GM23248 (cell line): ENCODE results near the gene GTPBP1. TPM values are rescaled to one million over a fixed set of nuclear protein-coding genes. Genes with fewer than 3 reads are reported as not detected.

Source experiments
- DNase-seq: peaks from one replicate; pipeline ENCODE4 v3.0.0-alpha.2; 2015
- H2AFZ ChIP-seq: fragments of 200-600 bp; sonication (generic); 2 replicates; pipeline ENCODE4 v1.6.1; 2016; ENCODE audit warnings: antibody characterized with exemption
- H3F3A ChIP-seq: fragments of 200-600 bp; sonication (generic); 2 replicates; pipeline ENCODE4 v1.6.1; 2016; ENCODE audit warnings: mild to moderate bottlenecking, antibody characterized with exemption, mixed run types; ENCODE audit not compliant: insufficient read depth
- H3K27ac ChIP-seq: fragments of 200-600 bp; sonication (generic); 2 replicates; pipeline ENCODE4 v1.5.1; 2016; ENCODE audit warnings: mild to moderate bottlenecking
- H3K27me3 ChIP-seq: fragments of 200-600 bp; sonication (generic); replicated peaks from 2 replicates; pipeline ENCODE4 v1.6.1; 2016; ENCODE audit warnings: mild to moderate bottlenecking; ENCODE audit not compliant: insufficient read depth
- H3K36me3 ChIP-seq: fragments of 200-600 bp; sonication (generic); 2 replicates; pipeline ENCODE4 v1.6.1; 2016; ENCODE audit warnings: low read depth, mild to moderate bottlenecking
- H3K4me1 ChIP-seq: fragments of 200-600 bp; sonication (generic); 2 replicates; pipeline ENCODE4 v1.6.1; 2016; ENCODE audit warnings: mild to moderate bottlenecking; ENCODE audit not compliant: insufficient read depth
- H3K4me2 ChIP-seq: fragments of 200-600 bp; sonication (generic); one replicate; pipeline ENCODE4 v1.6.1; 2016; ENCODE audit warnings: mild to moderate bottlenecking; ENCODE audit not compliant: unreplicated experiment
- H3K4me3 ChIP-seq: fragments of 200-600 bp; sonication (generic); 2 replicates; pipeline ENCODE4 v1.5.1; 2016; ENCODE audit warnings: mild to moderate bottlenecking
- H3K79me2 ChIP-seq: fragments of 200-600 bp; sonication (generic); 2 replicates; pipeline ENCODE4 v1.6.1; 2016; ENCODE audit warnings: mild to moderate bottlenecking; ENCODE audit not compliant: insufficient read depth
- H3K9ac ChIP-seq: fragments of 200-600 bp; sonication (generic); 2 replicates; pipeline ENCODE4 v1.6.1; 2016; ENCODE audit warnings: mild to moderate bottlenecking
- H3K9me2 ChIP-seq: fragments of 200-600 bp; sonication (generic); 2 replicates; pipeline ENCODE4 v1.6.1; 2016; ENCODE audit warnings: mixed run types, mild to moderate bottlenecking, moderate library complexity; ENCODE audit not compliant: insufficient read depth
- H3K9me3 ChIP-seq: fragments of 200-600 bp; sonication (generic); one replicate; pipeline ENCODE4 v1.6.1; 2017; ENCODE audit warnings: low read depth
- H4K20me1 ChIP-seq: fragments of 200-600 bp; sonication (generic); 2 replicates; pipeline ENCODE4 v1.6.0; 2016; ENCODE audit not compliant: insufficient read depth
- EZH2 ChIP-seq: fragments of 200-600 bp; sonication (generic); IDR thresholded peaks from 2 replicates; pipeline ENCODE4 v1.6.1; 2018; ENCODE audit warnings: antibody characterized with exemption, mild to moderate bottlenecking; ENCODE audit not compliant: insufficient read depth, poor library complexity, severe bottlenecking
- EZH2phosphoT487 ChIP-seq: fragments of 200-600 bp; sonication (generic); IDR thresholded peaks from 2 replicates; pipeline ENCODE4 v1.6.1; 2018; ENCODE audit warnings: antibody characterized with exemption, moderate library complexity, mild to moderate bottlenecking, low read depth; ENCODE audit not compliant: insufficient read depth
- WGBS, 2 experiments: methylation state at CpG; one replicate each; pipeline ENCODE4 v1.1.6; 2015 to 2017; ENCODE audit warnings: low lambda C conversion rate in 2 of 2, low coverage in 1 of 2; ENCODE audit errors: missing lambda C conversion rate in 2 of 2; 5-methylcytosine and 5-hydroxymethylcytosine counted together
- in situ Hi-C: fragments of 300-500 bp; cut with MboI; formaldehyde crosslinking; loops from 2 replicates; pipeline ENCODE4 v1.15.0; 2020
- polyA plus RNA-seq: library from polyadenylated mRNA; unstranded; fragments of >200 nt; fragmentation: Nextera tagmentation; extraction: Ambion mirVana; gene quantifications from 2 replicates; pipeline ENCODE4 v1.2.1, GENCODE V29; 2016
- total RNA-seq: library from RNA; depleted of rRNA; stranded (reverse); fragments of >200 nt; shearing (Covaris generic); gene quantifications from 2 replicates; pipeline ENCODE4 v1.2.3, GENCODE V29; 2014

GTPBP1 gene
- total and polyA plus RNA-seq, 2 experiments from 2014 or later = 10.0 to 26.9 TPM

- no peaks in the 10 kb centered on the region for H4K20me1 ChIP-seq
- no peak overlapping the region for H3K9ac ChIP-seq
- no peaks in the 10 kb centered on the region for H3K79me2 ChIP-seq
- TF ChIP-seq EZH2phosphoT487 = no peak
- no peak for TF ChIP-seq EZH2
- peaks cover 12% of the 10 kb centered on the region for H3K4me1 ChIP-seq
- in situ Hi-C loops = no loop called here
- 79 to 87% methylated on average over 11 of the region's 11 CpGs for WGBS, 2 experiments
- H3K36me3 ChIP-seq = no peaks in the 10 kb centered on the region
- no peak overlapping the region for H3K4me2 ChIP-seq
- no peak overlapping the region for H2AFZ ChIP-seq
- H3K27me3 ChIP-seq = no peaks in the 10 kb centered on the region
- no peak overlapping the region for H3K27ac ChIP-seq
- H3K9me3 ChIP-seq = no peaks in the 10 kb centered on the region
- 0 out of 2 replicates have a peak, but pooled peaks cover 13% of the 10 kb centered on the region for H3F3A ChIP-seq
- no peak for DNase-seq
- H3K4me3 ChIP-seq = no peak overlapping the region
- H3K9me2 ChIP-seq = no peaks in the 10 kb centered on the region
These were observed 62.3 kb downstream of the GTPBP1 start for GRCh38 chr22:38768036-38768435.

GRCh38 chr22:38770257-38770949, 64.7 kb downstream of the GTPBP1 start:
- H3K27ac ChIP-seq = no peak overlapping the region
- H4K20me1 ChIP-seq = no peaks in the 10 kb centered on the region
- no peaks in the 10 kb centered on the region for H3K9me3 ChIP-seq
- no peak overlapping the region for H2AFZ ChIP-seq
- in situ Hi-C loops = no loop called here
- WGBS, 2 experiments = 85 to 86% methylated on average over 15 to 16 of the region's 16 CpGs
- H3K9ac ChIP-seq = no peak overlapping the region
- 0 out of 2 replicates have a peak, but pooled peaks cover 6% of the 10 kb centered on the region for H3F3A ChIP-seq
- H3K27me3 ChIP-seq = no peaks in the 10 kb centered on the region
- H3K4me3 ChIP-seq = no peak overlapping the region
- H3K4me1 ChIP-seq = no peaks in the 10 kb centered on the region
- no peaks in the 10 kb centered on the region for H3K9me2 ChIP-seq
- H3K36me3 ChIP-seq = no peaks in the 10 kb centered on the region
- H3K79me2 ChIP-seq = no peaks in the 10 kb centered on the region
- no peak for DNase-seq
- no peak for TF ChIP-seq EZH2phosphoT487
- no peak for TF ChIP-seq EZH2
- no peak overlapping the region for H3K4me2 ChIP-seq

GRCh38 chr22:38772623-38772873, 66.8 kb downstream of the GTPBP1 start:
- no peaks in the 10 kb centered on the region for H3K4me1 ChIP-seq
- H3K36me3 ChIP-seq = no peaks in the 10 kb centered on the region
- H3K9me3 ChIP-seq = no peaks in the 10 kb centered on the region
- 81 to 82% methylated on average over 8 of the region's 8 CpGs for WGBS, 2 experiments
- H3K9me2 ChIP-seq = no peaks in the 10 kb centered on the region
- no peak for DNase-seq
- no peaks in the 10 kb centered on the region for H3K27me3 ChIP-seq
- TF ChIP-seq EZH2 (no peak), EZH2phosphoT487 (no peak)
- H3K27ac ChIP-seq = no peak overlapping the region
- no peaks in the 10 kb centered on the region for H3K79me2 ChIP-seq
- no peak overlapping the region for H3K9ac ChIP-seq
- no peak overlapping the region for H3K4me2 ChIP-seq
- H3K4me3 ChIP-seq = no peak overlapping the region
- H2AFZ ChIP-seq = no peak overlapping the region
- H3F3A ChIP-seq = no peaks in the 10 kb centered on the region
- in situ Hi-C loops = no loop called here
- H4K20me1 ChIP-seq = no peaks in the 10 kb centered on the region

- WGBS, 2 experiments = 91 to 92% methylated on average over 4 of the region's 4 CpGs
- no peak for TF ChIP-seq EZH2
- TF ChIP-seq EZH2phosphoT487 = no peak
- Histone ChIP-seq H3K9me3 (no peaks in the 10 kb centered on the region), H3K9ac (no peak overlapping the region), H3K27ac (no peak overlapping the region), H3K4me1 (no peaks in the 10 kb centered on the region), H2AFZ (no peak overlapping the region), H3F3A (no peaks in the 10 kb centered on the region), H3K79me2 (no peaks in the 10 kb centered on the region), H3K36me3 (no peaks in the 10 kb centered on the region), H3K4me3 (no peak overlapping the region), H3K27me3 (no peaks in the 10 kb centered on the region), H3K4me2 (no peak overlapping the region), H4K20me1 (no peaks in the 10 kb centered on the region), H3K9me2 (no peaks in the 10 kb centered on the region)
- DNase-seq = no peak
- in situ Hi-C loops = no loop called here
These were observed 67.7 kb downstream of the GTPBP1 start for GRCh38 chr22:38773363-38773946.
